KMS-11 (cell line): ENCODE measurements around the gene ANK3.

Source experiments
- H2AFZ ChIP-seq: fragments of 200-600 bp; sonication (generic); 2 replicates; pipeline ENCODE4 v1.6.1; 2016; ENCODE audit warnings: antibody characterized with exemption, mixed run types, low read depth
- H3K27ac ChIP-seq: fragments of 200-600 bp; sonication (generic); 2 replicates; pipeline ENCODE4 v1.6.1; 2016; ENCODE audit warnings: mild to moderate bottlenecking, mixed run types
- H3K27me3 ChIP-seq: fragments of 200-600 bp; sonication (generic); 2 replicates; pipeline ENCODE4 v1.6.1; 2017; ENCODE audit warnings: mild to moderate bottlenecking, low read depth, mixed run types, moderate library complexity; ENCODE audit not compliant: insufficient read depth
- H3K36me3 ChIP-seq: fragments of 200-600 bp; sonication (generic); 2 replicates; pipeline ENCODE4 v1.6.1; 2017; ENCODE audit warnings: mild to moderate bottlenecking, mixed run types; ENCODE audit not compliant: insufficient read depth
- H3K4me1 ChIP-seq: fragments of 200-600 bp; sonication (generic); 2 replicates; pipeline ENCODE4 v1.6.1; 2016; ENCODE audit warnings: mild to moderate bottlenecking, low read depth, mixed run types; ENCODE audit not compliant: poor library complexity, severe bottlenecking
- H3K4me2 ChIP-seq: fragments of 200-600 bp; sonication (generic); 2 replicates; pipeline ENCODE4 v1.7.0; 2016; ENCODE audit warnings: mild to moderate bottlenecking, mixed run types
- H3K4me3 ChIP-seq: fragments of 200-600 bp; sonication (generic); IDR thresholded peaks from 2 replicates; pipeline ENCODE4 v1.6.1; 2017; ENCODE audit warnings: low read depth, low read length, mixed read lengths; ENCODE audit not compliant: insufficient read depth
- H3K79me2 ChIP-seq: fragments of 200-600 bp; sonication (generic); 2 replicates; pipeline ENCODE4 v1.6.1; 2016; ENCODE audit warnings: low read depth, mixed run types; ENCODE audit not compliant: insufficient read depth
- H3K9ac ChIP-seq: fragments of 200-600 bp; sonication (generic); 2 replicates; pipeline ENCODE4 v1.6.1; 2016; ENCODE audit warnings: mild to moderate bottlenecking, mixed run types
- H4K20me1 ChIP-seq: fragments of 200-600 bp; sonication (generic); 2 replicates; pipeline ENCODE4 v1.6.1; 2016; ENCODE audit warnings: mild to moderate bottlenecking, mixed run types; ENCODE audit not compliant: insufficient read depth
- TF ChIP-seq, protein P1 (sequence below): fragments of 200-600 bp; sonication (generic); conservative IDR thresholded peaks from 2 replicates; pipeline ENCODE4 v1.6.1; 2017; ENCODE audit warnings: low read depth, mild to moderate bottlenecking, antibody characterized with exemption, low read length, moderate library complexity, mixed read lengths

ANK3 gene

DNA sequence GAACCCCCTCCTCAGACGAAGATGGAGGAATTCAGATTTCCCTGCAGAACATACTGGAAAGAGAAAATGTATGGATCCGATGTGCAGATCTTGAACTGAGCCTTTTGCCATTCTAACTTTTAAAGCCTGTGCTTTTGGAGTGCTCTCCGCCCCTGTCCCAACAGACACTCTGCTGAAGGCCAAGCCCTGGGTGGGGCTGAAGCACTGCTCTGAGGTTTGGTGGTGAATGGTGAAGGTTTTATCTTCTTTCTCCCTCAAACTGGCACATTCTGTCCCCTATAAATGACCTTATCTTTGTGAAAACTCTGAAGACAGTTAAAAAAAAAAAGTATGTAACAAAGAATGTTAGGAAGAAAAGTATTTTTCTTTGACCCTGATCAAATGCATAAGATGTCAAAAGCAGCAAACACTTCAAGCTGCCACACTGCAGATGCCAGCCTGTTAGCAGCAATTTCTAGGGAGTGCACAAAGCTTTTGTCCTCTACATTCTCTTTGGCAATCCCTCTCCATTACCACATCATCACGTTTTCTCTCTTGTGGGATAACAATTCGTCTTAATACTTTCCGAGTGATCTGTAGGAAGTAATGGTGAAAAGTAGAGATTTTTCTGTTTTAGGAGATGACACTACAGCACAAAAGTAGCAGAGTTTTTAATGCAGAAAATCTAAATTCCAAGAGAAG is 346.0 kb downstream of the ANK3 start:
- Histone ChIP-seq H3K27ac (no peak overlapping the region), H3K27me3 (no peaks in the 10 kb centered on the region), H4K20me1 (no peaks in the 10 kb centered on the region), H3K4me3 (no peak overlapping the region), H2AFZ (no peak overlapping the region), H3K9ac (no peak overlapping the region), H3K79me2 (no peaks in the 10 kb centered on the region), H3K36me3 (peaks cover 4% of the 10 kb centered on the region; the same call in 1 of the 2 replicates), H3K4me1 (no peaks in the 10 kb centered on the region), H3K4me2 (no peak overlapping the region)
- TF ChIP-seq, protein P1, sequence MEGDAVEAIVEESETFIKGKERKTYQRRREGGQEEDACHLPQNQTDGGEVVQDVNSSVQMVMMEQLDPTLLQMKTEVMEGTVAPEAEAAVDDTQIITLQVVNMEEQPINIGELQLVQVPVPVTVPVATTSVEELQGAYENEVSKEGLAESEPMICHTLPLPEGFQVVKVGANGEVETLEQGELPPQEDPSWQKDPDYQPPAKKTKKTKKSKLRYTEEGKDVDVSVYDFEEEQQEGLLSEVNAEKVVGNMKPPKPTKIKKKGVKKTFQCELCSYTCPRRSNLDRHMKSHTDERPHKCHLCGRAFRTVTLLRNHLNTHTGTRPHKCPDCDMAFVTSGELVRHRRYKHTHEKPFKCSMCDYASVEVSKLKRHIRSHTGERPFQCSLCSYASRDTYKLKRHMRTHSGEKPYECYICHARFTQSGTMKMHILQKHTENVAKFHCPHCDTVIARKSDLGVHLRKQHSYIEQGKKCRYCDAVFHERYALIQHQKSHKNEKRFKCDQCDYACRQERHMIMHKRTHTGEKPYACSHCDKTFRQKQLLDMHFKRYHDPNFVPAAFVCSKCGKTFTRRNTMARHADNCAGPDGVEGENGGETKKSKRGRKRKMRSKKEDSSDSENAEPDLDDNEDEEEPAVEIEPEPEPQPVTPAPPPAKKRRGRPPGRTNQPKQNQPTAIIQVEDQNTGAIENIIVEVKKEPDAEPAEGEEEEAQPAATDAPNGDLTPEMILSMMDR, result no peak

DNA sequence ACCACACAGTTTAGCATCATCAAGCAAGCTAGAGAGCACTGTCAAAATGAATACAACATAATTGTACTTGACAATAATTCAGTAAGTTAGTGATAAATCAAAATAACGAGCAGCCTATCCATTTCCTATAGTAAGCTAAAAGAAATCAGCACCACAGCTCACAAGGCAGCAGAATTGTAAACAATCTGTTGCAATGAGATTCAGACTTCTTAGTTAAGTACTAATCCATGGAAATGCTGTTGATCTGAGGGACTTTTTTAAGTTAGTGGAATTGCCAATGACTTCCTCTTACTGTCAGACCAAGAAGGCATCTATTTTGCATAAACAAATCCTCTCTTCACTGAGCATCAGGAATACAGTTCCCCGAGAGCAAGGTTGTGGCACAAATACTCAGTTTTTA is 346.8 kb downstream of the ANK3 start:
- TF ChIP-seq, protein P1, result no peak
- H3K4me2 ChIP-seq, result no peak overlapping the region
- no peaks in the 10 kb centered on the region for H3K27me3 ChIP-seq
- no peak overlapping the region for H3K27ac ChIP-seq
- peaks cover 4% of the 10 kb centered on the region; the same call in 1 of the 2 replicates for H3K36me3 ChIP-seq
- no peaks in the 10 kb centered on the region for H3K4me1 ChIP-seq
- H4K20me1 ChIP-seq, result no peaks in the 10 kb centered on the region
- H3K4me3 ChIP-seq, result no peak overlapping the region
- no peak overlapping the region for H3K9ac ChIP-seq
- H3K79me2 ChIP-seq, result no peaks in the 10 kb centered on the region
- no peak overlapping the region for H2AFZ ChIP-seq

GRCh38 chr10:60042262-60042661 is 347.4 kb downstream of the ANK3 start:
- no peak overlapping the region for H3K4me2 ChIP-seq

GRCh38 chr10:60041489-60042133 is 348.1 kb downstream of the ANK3 start:
- Histone ChIP-seq H3K4me2 (no peak overlapping the region), H3K36me3 (peaks cover 4% of the 10 kb centered on the region; the same call in 1 of the 2 replicates), H3K27me3 (no peaks in the 10 kb centered on the region), H3K27ac (no peak overlapping the region), H4K20me1 (no peaks in the 10 kb centered on the region), H3K79me2 (no peaks in the 10 kb centered on the region), H3K4me1 (no peaks in the 10 kb centered on the region), H3K4me3 (no peak overlapping the region), H2AFZ (no peak overlapping the region), H3K9ac (no peak overlapping the region)
- TF ChIP-seq, protein P1, result no peak

More at GRCh38 chr10:60042262-60042661, 347.4 kb downstream of the ANK3 start:
- Histone ChIP-seq H3K36me3 (peaks cover 4% of the 10 kb centered on the region; the same call in 1 of the 2 replicates), H3K27ac (no peak overlapping the region), H4K20me1 (no peaks in the 10 kb centered on the region), H3K9ac (no peak overlapping the region), H3K27me3 (no peaks in the 10 kb centered on the region), H3K4me1 (no peaks in the 10 kb centered on the region), H2AFZ (no peak overlapping the region), H3K4me3 (no peak overlapping the region), H3K79me2 (no peaks in the 10 kb centered on the region)
- TF ChIP-seq, protein P1, result no peak
